K562 (cell line): ENCODE results near the gene CCT4. TPM values are rescaled to one million over a fixed set of nuclear protein-coding genes. Genes with fewer than 3 reads are reported as not detected.

Experiments
- CHD2 ChIP-seq: IDR thresholded peaks from 2 replicates; pipeline ENCODE4 v1.6.1; 2011; ENCODE audit warnings: low read depth, low read length
- DNMT1 ChIP-seq: fragments of 450-650 bp; IDR thresholded peaks from 2 replicates; pipeline ENCODE4 v1.6.1; 2016; ENCODE audit warnings: antibody characterized with exemption, mild to moderate bottlenecking
- FOXM1 ChIP-seq, 2 experiments: fragments of 450-650 bp in 1 of 2; sonication (generic) in 1 of 2; formaldehyde crosslinking in 1 of 2; IDR thresholded peaks; 2 replicates each; pipeline versions ENCODE4 v1.6.1 to v1.9.0; 2017 to 2022; ENCODE audit warnings: low read depth in 2 of 2, mild to moderate bottlenecking in 2 of 2, missing genetic modification reagents in 1 of 2, moderate library complexity in 1 of 2
- IRF1 ChIP-seq: sonication (generic); formaldehyde crosslinking; IDR thresholded peaks from 2 replicates; pipeline ENCODE4 v1.8.0; 2022; ENCODE audit warnings: missing genetic modification reagents, mild to moderate bottlenecking, borderline replicate concordance
- JUN ChIP-seq, 2 experiments: sonication (generic) in 1 of 2; formaldehyde crosslinking in 1 of 2; IDR thresholded peaks; 2 replicates each; pipeline versions ENCODE4 v1.6.1 to v1.8.0; 2012 to 2022; ENCODE audit warnings: borderline replicate concordance in 2 of 2, mild to moderate bottlenecking in 2 of 2, improper control_type of control experiment in 1 of 2, low read depth in 1 of 2, low read length in 1 of 2, missing genetic modification reagents in 1 of 2
- LARP7 ChIP-seq: fragments of 450-650 bp; IDR thresholded peaks from 2 replicates; pipeline ENCODE4 v1.6.1; 2016
- MCM2 ChIP-seq: fragments of 450-650 bp; IDR thresholded peaks from 2 replicates; pipeline ENCODE4 v1.6.1; 2017; ENCODE audit warnings: low read depth, mild to moderate bottlenecking
- MXI1 ChIP-seq: IDR thresholded peaks from 2 replicates; pipeline ENCODE4 v1.6.1; 2011; ENCODE audit warnings: low read depth, mild to moderate bottlenecking, improper control_type of control experiment, low read length
- MYBL2 ChIP-seq, 2 experiments: fragments of 450-650 bp in 1 of 2; sonication (generic) in 1 of 2; formaldehyde crosslinking in 1 of 2; IDR thresholded peaks; 2 replicates each; pipeline versions ENCODE4 v1.6.1 to v1.8.1; 2017 to 2022; ENCODE audit warnings: borderline replicate concordance in 1 of 2, inconsistent platforms in 1 of 2, low read depth in 1 of 2, mild to moderate bottlenecking in 1 of 2, missing genetic modification reagents in 1 of 2, moderate library complexity in 1 of 2
- NFIC ChIP-seq: fragments of 450-650 bp; IDR thresholded peaks from 2 replicates; pipeline ENCODE4 v1.6.1; 2017; ENCODE audit warnings: mild to moderate bottlenecking, inconsistent platforms
- PHTF2 ChIP-seq: fragments of 250-450 bp; sonication (Bioruptor Pico); IDR thresholded peaks from 2 replicates; pipeline ENCODE4 v1.5.0; 2021; ENCODE audit warnings: mild to moderate bottlenecking
- POLR2AphosphoS2 ChIP-seq: IDR thresholded peaks from 2 replicates; pipeline ENCODE4 v1.6.1; 2012; ENCODE audit warnings: low read length, improper control_type of control experiment
- POLR2AphosphoS5 ChIP-seq: IDR thresholded peaks from 2 replicates; pipeline ENCODE4 v1.6.1; 2011; ENCODE audit warnings: mild to moderate bottlenecking, low read depth, low read length, moderate library complexity; ENCODE audit not compliant: control insufficient read depth, insufficient read depth
- RUNX1 ChIP-seq: sonication (generic); IDR thresholded peaks from 2 replicates; pipeline ENCODE4 v1.6.1; 2016; ENCODE audit warnings: antibody characterized with exemption, low read depth
- SMAD4 ChIP-seq: fragments of 250-450 bp; sonication (Bioruptor Pico); conservative IDR thresholded peaks from 2 replicates; pipeline ENCODE4 v1.8.0; 2021; ENCODE audit warnings: inconsistent platforms, mild to moderate bottlenecking, moderate library complexity
- SREBF1 ChIP-seq: fragments of 150-350 bp; IDR thresholded peaks from 2 replicates; pipeline ENCODE4 v1.6.1; 2014; ENCODE audit warnings: antibody characterized with exemption, low read depth, low read length, borderline replicate concordance
- UBTF ChIP-seq, 2 experiments: IDR thresholded peaks; 2 replicates each; pipeline ENCODE4 v1.6.1; 2012; ENCODE audit warnings: improper control_type of control experiment in 2 of 2, low read depth in 2 of 2, low read length in 2 of 2, borderline replicate concordance in 1 of 2
- ZBTB11 ChIP-seq, 3 experiments: fragments of 200-800 bp in 1 of 3; fragments of 250-450 bp in 1 of 3; fragments of 450-650 bp in 1 of 3; sonication (Bioruptor Pico) in 1 of 3; sonication (Bioruptor generic) in 1 of 3; formaldehyde crosslinking in 1 of 3; IDR thresholded peaks; 2 replicates each; pipeline versions ENCODE4 v1.6.1 to v1.8.0; 2016 to 2022; ENCODE audit warnings: mild to moderate bottlenecking in 2 of 3, missing genetic modification characterization in 2 of 3, missing compliant biosample characterization in 1 of 3, moderate library complexity in 1 of 3
- ZNF3 ChIP-seq: fragments of 250-450 bp; sonication (Bioruptor Pico); IDR thresholded peaks from 2 replicates; pipeline ENCODE4 v1.5.0; 2021; ENCODE audit warnings: mild to moderate bottlenecking, moderate library complexity
- polyA plus RNA-seq, 8 experiments: library from polyadenylated mRNA; depleted of rRNA in 4 of 8; stranded (reverse) in 5 of 8; unstranded in 3 of 8; fragments of >200 nt; fragmentation: Nextera tagmentation in 2 of 8; fragmentation: Illumina TruSeq in 1 of 8; extraction: Ambion mirVana in 2 of 8; extraction: Trizol in 1 of 8; gene quantifications; 2 replicates each; pipeline versions ENCODE4 v1.2.1 to v1.2.3, GENCODE V29; 2011 to 2014; ENCODE audit warnings: inconsistent platforms in 1 of 8, missing spikeins in 1 of 8
- total RNA-seq, 7 experiments: library from RNA; depleted of rRNA in 6 of 7; stranded (reverse); fragments of >200 nt in 6 of 7; fragmentation: Illumina TruSeq in 2 of 7; extraction: Trizol in 2 of 7; gene quantifications; 2 replicates each; pipeline versions ENCODE4 v1.2.1 to v1.2.3, GENCODE V29; 2011 to 2021; ENCODE audit warnings: low replicate concordance in 1 of 7

Gene CCT4
- total and polyA plus RNA-seq, 9 of the 15 experiments (the other 6 are each of a cell fraction or from before 2014, with no cell fraction given), result 101 to 368 (median 303) TPM

GRCh38 chr2:61854564-61855317 lies 33.7 kb downstream of the CCT4 start (continued):
- no peak for TF ChIP-seq POLR2AphosphoS5
- no peak for TF ChIP-seq IRF1 (CRISPR knock-in tag)
- no peak for TF ChIP-seq DNMT1
- TF ChIP-seq ZBTB11 (CRISPR knock-in tag; IDR thresholded peaks at IDR 0.05), result no peak
- TF ChIP-seq LARP7, result no peak
- no peak for TF ChIP-seq SMAD4
- no peak for TF ChIP-seq SREBF1
- TF ChIP-seq NFIC, result no peak
- no peak for TF ChIP-seq MCM2
- TF ChIP-seq CHD2, result peak; percentile 32; the same call in 1 of the 2 replicates
- TF ChIP-seq PHTF2, result no peak
- no peak for TF ChIP-seq MYBL2 (IDR thresholded peaks at IDR 0.05; ENCODE audit: low read depth)
- TF ChIP-seq MYBL2 (CRISPR knock-in tag; IDR thresholded peaks at IDR 0.05; ENCODE audit: borderline replicate concordance), result no peak
- TF ChIP-seq MXI1, result no peak
- no peak for TF ChIP-seq RUNX1
- TF ChIP-seq ZNF3 (CRISPR knock-in tag), result no peak
- no peak for TF ChIP-seq JUN (IDR thresholded peaks at IDR 0.05; ENCODE audit: borderline replicate concordance, low read depth, low read length)
- no peak for TF ChIP-seq JUN (CRISPR knock-in tag; IDR thresholded peaks at IDR 0.05; ENCODE audit: borderline replicate concordance)
- no peak for TF ChIP-seq UBTF (IDR thresholded peaks at IDR 0.05; ENCODE audit: borderline replicate concordance in 1 of 2, low read depth in 2 of 2, low read length in 2 of 2)
- TF ChIP-seq POLR2AphosphoS2, result no peak
- TF ChIP-seq FOXM1 (IDR thresholded peaks at IDR 0.05; ENCODE audit: low read depth), result no peak
- no peak for TF ChIP-seq FOXM1 (CRISPR knock-in tag; IDR thresholded peaks at IDR 0.05; ENCODE audit: low read depth)
